Cardiac muscle cell (in vitro differentiated cells and primary cell): ENCODE results near the gene KRTAP3-2. TPM values are rescaled to one million over a fixed set of nuclear protein-coding genes. Genes with fewer than 3 reads are reported as not detected.

Experiments used
- DNase-seq, 2 donors: peaks; one replicate each; pipeline versions ENCODE4 v3.0.0 to v3.0.0-alpha.2; 2010 to 2017; ENCODE audit warnings: low read depth in 1 of 2, low spot score in 1 of 2
- H3K27ac ChIP-seq: fragments of 200-600 bp; sonication (generic); 2 replicates; pipeline ENCODE4 v1.5.1; 2016
- H3K27me3 ChIP-seq: fragments of 200-600 bp; sonication (generic); 2 replicates; pipeline ENCODE4 v1.6.0; 2016; ENCODE audit warnings: control low read depth
- H3K36me3 ChIP-seq: fragments of 200-600 bp; sonication (generic); 2 replicates; pipeline ENCODE4 v1.5.1; 2016; ENCODE audit warnings: control low read depth
- H3K4me1 ChIP-seq: fragments of 200-600 bp; sonication (generic); 2 replicates; pipeline ENCODE4 v1.8.1; 2017; ENCODE audit warnings: low read depth, mild to moderate bottlenecking, mixed run types
- H3K4me3 ChIP-seq: fragments of 200-600 bp; sonication (generic); 2 replicates; pipeline ENCODE4 v1.5.1; 2016; ENCODE audit warnings: mild to moderate bottlenecking
- H3K9me3 ChIP-seq: fragments of 200-600 bp; sonication (generic); 2 replicates; pipeline ENCODE4 v1.5.1; 2017; ENCODE audit warnings: low read depth, mild to moderate bottlenecking, control low read depth
- polyA plus RNA-seq: library from polyadenylated mRNA; unstranded; fragments of >200 nt; fragmentation: Nextera tagmentation; extraction: Ambion mirVana; gene quantifications from 2 replicates; pipeline ENCODE4 v1.2.1, GENCODE V29; 2016
- total RNA-seq: library from RNA; depleted of rRNA; stranded (reverse); fragments of >200 nt; gene quantifications from 2 replicates; pipeline ENCODE4 v1.2.3, GENCODE V29; 2016
- TF ChIP-seq, protein P1 (sequence below): IDR thresholded peaks from 2 replicates; pipeline ENCODE4 v1.5.1; 2012; ENCODE audit warnings: low read depth, mild to moderate bottlenecking, low read length

The KRTAP3-2 gene
- total and polyA plus RNA-seq, 2 experiments from 2014 or later, result not detected

DNA sequence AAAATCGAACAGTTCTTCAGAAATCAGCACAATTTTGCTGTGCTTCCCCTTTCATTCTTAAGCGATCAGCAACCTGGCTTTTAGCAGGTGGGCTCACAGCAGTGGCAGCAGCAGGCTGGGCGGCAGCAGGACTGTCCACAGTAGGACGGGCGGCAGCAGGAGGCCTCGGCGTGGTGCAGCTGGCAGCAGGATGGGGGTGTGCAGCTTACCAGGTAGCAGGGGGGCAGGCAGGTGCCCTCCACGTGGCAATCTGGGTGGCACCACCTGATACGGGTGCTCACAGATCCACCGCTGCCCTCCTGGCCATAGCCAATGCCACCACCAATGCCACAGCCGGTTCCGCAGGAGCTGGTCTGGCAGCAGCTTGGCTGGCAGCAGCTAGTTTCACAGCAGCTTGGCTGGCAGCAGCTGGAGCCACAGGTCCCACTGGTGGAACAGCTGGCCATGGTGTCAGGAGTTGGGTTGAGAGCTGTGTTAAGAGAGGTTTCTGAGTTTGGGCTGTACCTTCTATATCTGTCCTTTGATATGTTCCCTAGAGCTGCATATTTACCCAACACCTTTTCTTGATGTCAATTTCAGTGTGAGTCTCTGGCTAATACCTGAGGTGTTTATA lies 30.0 kb upstream of the KRTAP3-2 start, which contains the start of gene KRTAP1-4:
Gene KRTAP1-4 (minus strand): TSS at position 563 of the 613 bp plus-strand sequence. CDS start 117 bp downstream, at position 446.
- Histone ChIP-seq H3K4me1 (no peaks in the 10 kb centered on the region), H3K27ac (no peak within 1 kb of the TSS), H3K36me3 (no peaks in the 10 kb centered on the region), H3K27me3 (peaks cover 2% of the 10 kb centered on the region), H3K4me3 (no peak within 1 kb of the TSS), H3K9me3 (no peaks in the 10 kb centered on the region)
- TF ChIP-seq, protein P1, sequence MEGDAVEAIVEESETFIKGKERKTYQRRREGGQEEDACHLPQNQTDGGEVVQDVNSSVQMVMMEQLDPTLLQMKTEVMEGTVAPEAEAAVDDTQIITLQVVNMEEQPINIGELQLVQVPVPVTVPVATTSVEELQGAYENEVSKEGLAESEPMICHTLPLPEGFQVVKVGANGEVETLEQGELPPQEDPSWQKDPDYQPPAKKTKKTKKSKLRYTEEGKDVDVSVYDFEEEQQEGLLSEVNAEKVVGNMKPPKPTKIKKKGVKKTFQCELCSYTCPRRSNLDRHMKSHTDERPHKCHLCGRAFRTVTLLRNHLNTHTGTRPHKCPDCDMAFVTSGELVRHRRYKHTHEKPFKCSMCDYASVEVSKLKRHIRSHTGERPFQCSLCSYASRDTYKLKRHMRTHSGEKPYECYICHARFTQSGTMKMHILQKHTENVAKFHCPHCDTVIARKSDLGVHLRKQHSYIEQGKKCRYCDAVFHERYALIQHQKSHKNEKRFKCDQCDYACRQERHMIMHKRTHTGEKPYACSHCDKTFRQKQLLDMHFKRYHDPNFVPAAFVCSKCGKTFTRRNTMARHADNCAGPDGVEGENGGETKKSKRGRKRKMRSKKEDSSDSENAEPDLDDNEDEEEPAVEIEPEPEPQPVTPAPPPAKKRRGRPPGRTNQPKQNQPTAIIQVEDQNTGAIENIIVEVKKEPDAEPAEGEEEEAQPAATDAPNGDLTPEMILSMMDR, result no peak
- DNase-seq, result no peak

DNA sequence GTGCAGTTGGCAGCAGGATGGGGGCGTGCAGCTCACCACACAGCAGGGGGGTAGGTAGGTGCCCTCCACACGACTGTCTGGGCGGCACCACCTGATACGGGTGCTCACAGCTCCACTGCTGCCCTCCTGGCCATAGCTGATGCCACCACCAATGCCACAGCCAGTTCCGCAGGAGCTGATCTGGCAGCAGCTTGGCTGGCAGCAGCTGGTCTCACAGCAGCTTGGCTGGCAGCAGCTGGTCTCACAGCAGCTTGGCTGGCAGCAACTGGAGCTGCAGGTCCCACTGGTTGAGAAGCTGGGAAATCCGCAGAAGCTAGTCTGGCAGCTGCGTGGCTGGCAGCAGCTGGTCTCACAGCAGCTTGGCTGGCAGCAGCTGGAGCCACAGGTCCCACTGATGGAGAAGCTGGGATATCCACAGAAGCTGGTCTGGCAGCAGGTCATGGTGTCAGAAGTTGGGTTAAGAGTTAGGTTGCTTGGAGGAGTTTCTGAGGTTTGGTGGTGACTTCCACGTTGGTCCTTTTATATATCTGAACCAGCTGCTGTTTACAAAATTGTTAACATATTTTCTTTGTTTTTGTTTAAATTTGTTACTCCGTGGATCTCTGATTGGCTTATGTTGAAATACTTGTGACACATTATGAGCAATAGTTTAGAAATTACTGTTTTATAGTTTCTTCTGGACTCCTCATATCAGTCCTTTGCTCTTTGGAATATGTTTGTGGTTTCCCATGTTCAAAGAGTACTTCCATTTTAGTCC lies 27.2 kb upstream of the KRTAP3-2 start, which contains the start of gene KRTAP1-5:
Gene KRTAP1-5 (minus strand): TSS at position 494 of the 757 bp plus-strand sequence. CDS start 53 bp downstream, at position 441.
- Histone ChIP-seq H3K27ac (no peak within 1 kb of the TSS), H3K9me3 (no peaks in the 10 kb centered on the region), H3K36me3 (no peaks in the 10 kb centered on the region), H3K4me1 (no peaks in the 10 kb centered on the region), H3K4me3 (no peak within 1 kb of the TSS), H3K27me3 (peaks cover 2% of the 10 kb centered on the region)
- peak in 1 of 2 donors; percentile 21 for DNase-seq
- TF ChIP-seq, protein P1, result no peak

DNA sequence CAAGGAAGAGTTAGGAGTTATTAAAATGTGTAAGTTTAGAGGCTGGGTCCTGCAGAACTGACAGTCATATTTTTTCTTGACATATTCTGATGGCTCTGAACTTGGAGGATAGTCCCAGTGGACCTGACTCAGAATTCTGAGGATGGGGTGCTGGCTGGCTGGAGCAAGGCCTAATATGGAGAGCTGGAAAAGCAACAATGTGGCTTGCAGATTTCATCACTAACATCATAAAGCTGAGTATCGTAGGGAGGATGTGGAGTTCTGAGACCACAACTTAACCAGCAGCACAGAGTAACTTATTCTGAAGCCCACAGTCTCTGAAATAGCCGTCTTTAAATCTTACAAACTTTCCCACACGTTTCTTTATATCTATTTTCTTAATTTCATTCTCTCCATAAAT lies 25.0 kb upstream of the KRTAP3-2 start:
- H3K4me1 ChIP-seq, result no peaks in the 10 kb centered on the region
- TF ChIP-seq, protein P1, result no peak
- H3K27ac ChIP-seq, result no peak overlapping the region

DNA sequence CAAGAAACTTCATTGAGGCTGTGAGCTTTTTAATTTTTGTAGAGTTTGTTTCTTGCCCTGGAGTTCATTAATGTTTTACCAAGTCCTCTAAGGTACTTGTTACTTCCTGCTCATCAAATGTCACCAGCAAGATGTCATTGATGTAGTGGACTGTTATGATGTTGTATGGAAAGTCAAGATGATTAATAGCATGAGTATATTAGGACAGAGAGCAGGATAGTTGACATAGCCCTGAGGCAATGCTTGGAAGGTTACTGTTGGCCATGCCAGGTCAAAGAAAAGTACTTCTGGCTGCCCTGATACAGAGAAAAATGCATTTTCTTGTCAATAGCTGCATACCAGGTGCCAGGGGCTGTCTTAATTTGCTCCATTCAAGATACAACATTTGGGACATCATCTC lies 20.6 kb upstream of the KRTAP3-2 start:
- Histone ChIP-seq H3K4me1 (no peaks in the 10 kb centered on the region), H3K4me3 (no peak overlapping the region), H3K27ac (no peak overlapping the region), H3K9me3 (no peaks in the 10 kb centered on the region), H3K36me3 (no peaks in the 10 kb centered on the region), H3K27me3 (no peaks in the 10 kb centered on the region)
- DNase-seq, result no peak
- TF ChIP-seq, protein P1, result no peak

More for the DNA sequence above, 25.0 kb upstream of the KRTAP3-2 start:
- DNase-seq, result no peak
- Histone ChIP-seq H3K27me3 (peaks cover 2% of the 10 kb centered on the region), H3K9me3 (no peaks in the 10 kb centered on the region), H3K4me3 (no peak overlapping the region), H3K36me3 (no peaks in the 10 kb centered on the region)

DNA sequence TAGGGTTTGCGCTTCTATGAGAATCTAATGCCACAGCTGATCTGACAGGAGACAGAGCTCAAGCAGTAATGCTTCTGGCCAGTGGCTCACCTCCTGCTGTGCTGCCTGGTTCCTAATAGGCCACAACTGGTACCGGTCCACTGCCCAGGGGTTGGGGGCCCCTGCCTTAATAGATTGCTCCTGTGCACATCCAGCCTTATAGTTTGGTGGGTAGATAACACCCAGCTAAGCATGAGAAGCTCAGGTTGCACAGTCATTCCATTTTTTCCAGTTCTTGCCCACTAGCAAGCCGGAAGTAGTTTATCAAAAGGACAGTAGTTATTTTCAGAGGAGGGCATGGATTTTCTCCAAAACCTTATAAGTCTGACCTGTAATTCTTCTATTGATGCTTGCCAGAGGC lies 19.7 kb upstream of the KRTAP3-2 start:
- no peaks in the 10 kb centered on the region for H3K4me1 ChIP-seq
- no peak overlapping the region for H3K4me3 ChIP-seq
- no peaks in the 10 kb centered on the region for H3K27me3 ChIP-seq
- H3K9me3 ChIP-seq, result no peaks in the 10 kb centered on the region
- DNase-seq, result no peak
- no peak overlapping the region for H3K27ac ChIP-seq
- TF ChIP-seq, protein P1, result no peak
- H3K36me3 ChIP-seq, result no peaks in the 10 kb centered on the region
